Measurements from ENCODE around the gene THAP2. TPM values are rescaled to one million over a fixed set of nuclear protein-coding genes. Genes with fewer than 3 reads are reported as not detected.
"Not testable (repeated sequence)": the region's sequence is repeated elsewhere in the genome, so short reads cannot be mapped to it uniquely, and the experiment has no call there.

Gene THAP2
- total and polyA plus RNA-seq, 4 donors, result 1.00 to 6.0 (median 2.9) TPM

DNA sequence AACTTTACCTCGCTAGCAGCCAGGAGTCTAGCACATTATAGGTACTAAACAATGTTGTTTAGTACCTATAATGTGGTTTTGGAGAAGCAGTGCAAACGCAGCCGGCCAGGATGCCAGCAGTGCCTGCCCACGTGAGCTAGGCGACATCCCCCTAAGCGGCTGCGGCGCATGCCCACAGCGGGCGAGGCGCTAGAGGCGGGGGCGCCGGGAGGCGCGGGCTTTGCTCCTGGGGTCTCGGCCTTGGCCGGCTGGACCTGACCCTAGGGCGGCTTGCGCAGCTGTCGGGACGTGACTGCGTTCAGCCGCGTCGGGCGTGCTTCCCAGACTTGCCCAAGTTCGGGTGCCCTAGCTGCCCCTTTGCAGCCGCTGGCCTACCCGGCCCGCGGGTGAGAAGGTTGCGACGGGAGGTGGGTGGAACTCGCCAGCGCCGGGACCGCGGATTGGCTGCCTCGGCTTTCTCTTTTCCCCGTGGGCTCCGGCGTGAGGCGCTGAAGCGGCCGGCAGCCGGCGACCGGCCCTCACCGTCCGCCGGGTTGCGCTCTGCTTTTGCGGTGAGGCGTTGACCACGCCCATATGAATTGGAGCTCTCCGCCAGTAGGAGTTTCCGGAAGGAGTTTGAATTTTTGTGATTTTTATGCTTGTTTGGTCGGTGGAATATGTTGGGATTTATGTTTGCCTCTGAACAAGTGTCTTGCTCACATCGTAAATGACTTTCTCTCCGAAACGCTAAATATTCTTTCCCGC lies 22.0 kb downstream of the THAP2 start, which contains the start of gene TMEM19:
Gene TMEM19, plus strand, starts transcription at position 169 of the 744 bp plus-strand sequence. CDS start 599 bp downstream, outside the sequence.
- intact Hi-C loops (cut with DNase I), result loop anchor here (1.0 to 10.0 kb wide), 4 partner anchors 21 to 159 kb away; partner anchors contain the start of genes THAP2 (in 2 of the 2) and RAB21 (in 1 of the 2)
- peak; percentile 99 for ATAC-seq (ENCODE audit: low FRiP score)

DNA sequence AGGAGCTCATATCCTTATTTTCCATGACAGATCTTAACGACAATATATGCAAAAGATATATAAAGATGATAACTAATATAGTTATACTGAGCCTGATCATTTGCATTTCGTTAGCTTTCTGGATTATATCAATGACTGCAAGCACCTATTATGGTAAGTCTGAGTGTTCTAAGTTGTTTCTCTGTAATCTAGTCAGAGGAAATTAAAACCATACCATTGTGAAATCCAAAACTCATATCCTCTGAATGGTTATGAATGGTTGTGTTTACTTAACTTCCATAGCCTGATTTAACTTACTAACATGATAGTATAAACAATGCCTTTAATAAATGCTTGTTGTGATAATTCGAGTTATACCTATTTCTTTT lies 22.5 kb downstream of the THAP2 start:
- Histone ChIP-seq H3K27ac (ENCODE audit: low read depth in 1 of 2, low read length in 2 of 2) (no peak overlapping the region), H3K4me3 (ENCODE audit: low read length in 2 of 2) (peak overlapping the region; percentile 34 to 73), H3K27me3 (ENCODE audit: control insufficient read depth in 1 of 2, insufficient read depth in 2 of 2, low read length in 1 of 2) (no peaks in the 10 kb centered on the region), H3K9me3 (ENCODE audit: control insufficient read depth, low read length) (no peaks in the 10 kb centered on the region), H3K36me3 (ENCODE audit: control insufficient read depth in 1 of 2, insufficient read depth in 2 of 2, low read length in 1 of 2) (no peaks in the 10 kb centered on the region), H3K4me1 (ENCODE audit: control insufficient read depth in 1 of 2, insufficient read depth in 2 of 2, low read length in 2 of 2) (peaks cover 0 to 4% of the 10 kb centered on the region in 2 donors)
- WGBS, 2 donors, result 9% methylated on average over 3 of the region's 3 CpGs
- intact Hi-C loops (cut with DNase I), result loop anchor here in 1 of 2 donors (1.0 to 10.0 kb wide), 3 partner anchors 22 to 158 kb away; partner anchors contain the start of genes RAB21 and THAP2
- no peak for ATAC-seq (ENCODE audit: low FRiP score)
- no peak for DNase-seq

More for the DNA sequence above, 22.0 kb downstream of the THAP2 start, which contains the start of gene TMEM19:
- H3K27me3 ChIP-seq (ENCODE audit: control insufficient read depth in 1 of 2, insufficient read depth in 2 of 2, low read length in 1 of 2), result no peaks in the 10 kb centered on the region
- peak; percentile 95 to 97 for DNase-seq
- peak within 1 kb of the TSS in 1 of 2 donors; percentile 49 for H3K27ac ChIP-seq (ENCODE audit: low read depth in 1 of 2, low read length in 2 of 2)
- no peaks in the 10 kb centered on the region for H3K9me3 ChIP-seq (ENCODE audit: control insufficient read depth, low read length)
- H3K36me3 ChIP-seq (ENCODE audit: control insufficient read depth in 1 of 2, insufficient read depth in 2 of 2, low read length in 1 of 2), result no peaks in the 10 kb centered on the region
- 0% methylated on average over 58 to 63 of the region's 63 CpGs for WGBS, 2 donors
- peaks cover 0 to 4% of the 10 kb centered on the region in 2 donors for H3K4me1 ChIP-seq (ENCODE audit: control insufficient read depth in 1 of 2, insufficient read depth in 2 of 2, low read length in 2 of 2)
- H3K4me3 ChIP-seq (ENCODE audit: low read length in 2 of 2), result peak within 1 kb of the TSS; percentile 34 to 73

DNA sequence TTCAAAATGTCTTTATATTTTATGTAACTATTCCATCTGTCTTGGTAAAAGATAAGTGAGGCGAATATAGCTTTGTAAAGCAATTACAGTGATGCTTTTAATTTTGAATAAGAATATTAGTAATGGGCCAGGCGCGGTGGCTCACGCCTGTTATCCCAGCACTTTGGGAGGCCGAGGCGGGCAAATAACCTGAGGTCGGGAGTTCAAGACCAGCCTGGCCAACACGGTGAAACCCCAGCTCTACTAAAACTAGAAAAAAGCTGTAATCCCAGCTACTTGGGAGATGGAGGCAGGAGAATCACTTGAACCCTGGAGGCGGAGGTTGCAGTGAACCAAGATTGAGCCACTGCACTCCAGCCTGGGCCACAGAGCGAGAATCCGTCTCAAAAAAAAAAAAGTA lies 23.1 kb downstream of the THAP2 start:
- not testable (repeated sequence) for H3K27me3 ChIP-seq (ENCODE audit: control insufficient read depth in 1 of 2, insufficient read depth in 2 of 2, low read length in 1 of 2); H3K9me3 ChIP-seq (ENCODE audit: control insufficient read depth, low read length); H3K4me1 ChIP-seq (ENCODE audit: control insufficient read depth in 1 of 2, insufficient read depth in 2 of 2, low read length in 2 of 2); DNase-seq; H3K27ac ChIP-seq (ENCODE audit: low read depth in 1 of 2, low read length in 2 of 2); ATAC-seq (ENCODE audit: low FRiP score); H3K36me3 ChIP-seq (ENCODE audit: control insufficient read depth in 1 of 2, insufficient read depth in 2 of 2, low read length in 1 of 2)
- H3K4me3 ChIP-seq (ENCODE audit: low read length in 2 of 2), result peak overlapping the region; percentile 34 to 73
- 62 to 70% methylated on average over 11 of the region's 11 CpGs for WGBS, 2 donors
- intact Hi-C loops (cut with DNase I), result loop anchor here in 1 of 2 donors (5.0 to 10.0 kb wide), 2 partner anchors 65 to 158 kb away; partner anchors contain the start of gene RAB21

DNA sequence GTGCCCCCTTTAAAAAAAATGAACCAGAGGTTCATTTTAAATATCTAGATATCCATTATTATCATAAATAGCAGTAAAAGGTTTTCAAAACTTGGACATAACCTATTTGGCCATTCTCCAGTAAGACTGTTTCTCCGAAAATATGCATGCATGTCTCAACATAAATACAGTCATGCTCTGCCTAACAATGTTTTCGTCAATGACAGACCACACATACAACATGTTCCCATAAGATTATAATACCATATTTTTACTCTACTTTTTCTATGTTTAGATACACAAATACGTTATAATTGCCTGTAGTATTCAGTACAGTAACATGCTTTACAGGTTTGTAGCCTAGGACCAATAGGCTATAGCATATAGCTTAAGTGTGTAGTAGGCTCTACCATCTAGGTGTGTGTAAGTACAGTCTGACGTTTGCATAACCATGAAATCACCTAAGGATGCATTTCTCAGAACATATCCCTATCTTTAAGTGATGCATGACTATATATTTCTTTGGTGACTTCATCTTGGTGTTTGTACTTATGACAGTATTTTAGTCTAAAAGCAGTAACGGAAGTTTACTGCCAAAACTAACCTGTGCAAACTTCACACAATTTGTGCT lies 25.0 kb downstream of the THAP2 start:
- Histone ChIP-seq H3K4me1 (ENCODE audit: control insufficient read depth in 1 of 2, insufficient read depth in 2 of 2, low read length in 2 of 2) (peaks cover 0 to 4% of the 10 kb centered on the region in 2 donors), H3K27me3 (ENCODE audit: control insufficient read depth in 1 of 2, insufficient read depth in 2 of 2, low read length in 1 of 2) (no peaks in the 10 kb centered on the region), H3K36me3 (ENCODE audit: control insufficient read depth in 1 of 2, insufficient read depth in 2 of 2, low read length in 1 of 2) (peaks cover 0 to 1% of the 10 kb centered on the region in 2 donors), H3K4me3 (ENCODE audit: low read length in 2 of 2) (no peak overlapping the region), H3K27ac (ENCODE audit: low read depth in 1 of 2, low read length in 2 of 2) (no peak overlapping the region), H3K9me3 (ENCODE audit: control insufficient read depth, low read length) (no peaks in the 10 kb centered on the region)
- ATAC-seq (ENCODE audit: low FRiP score) (no peak), DNase-seq (no peak)
- intact Hi-C loops (cut with DNase I), result loop anchor here in 1 of 2 donors (5.0 to 10.0 kb wide), 2 partner anchors 63 to 156 kb away; partner anchors contain the start of gene RAB21
- 61 to 63% methylated on average over 5 of the region's 5 CpGs for WGBS, 2 donors

DNA sequence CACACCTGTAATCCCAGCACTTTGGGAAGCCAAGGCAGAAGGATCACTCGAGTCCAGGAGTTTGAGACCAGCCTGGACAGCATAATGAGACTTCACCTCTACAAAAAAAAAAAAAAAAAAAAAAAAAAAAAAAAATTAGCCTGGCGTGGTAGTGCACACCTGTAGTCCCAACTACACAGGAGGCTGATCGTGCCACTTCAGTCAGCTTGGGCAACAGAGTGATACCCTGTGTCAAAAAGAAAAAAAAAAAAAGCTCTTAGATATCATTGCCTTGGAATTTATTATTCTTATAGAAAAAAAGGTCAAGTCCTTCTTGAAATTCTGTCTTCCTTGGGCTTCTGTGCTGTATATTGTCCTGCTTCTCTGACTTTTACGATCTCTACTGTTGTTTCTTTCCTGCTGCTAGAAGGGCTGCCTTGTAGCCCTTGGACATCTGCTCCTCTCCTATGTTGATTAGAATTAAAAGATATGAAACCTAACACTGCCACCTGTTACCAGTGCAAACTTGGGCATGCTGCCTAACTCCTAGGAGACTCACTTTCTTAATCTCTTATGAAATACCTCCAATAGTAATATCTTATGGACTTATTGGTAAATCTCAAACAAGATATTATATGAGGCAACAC lies 27.5 kb downstream of the THAP2 start:
- no peak overlapping the region for H3K4me3 ChIP-seq (ENCODE audit: low read length in 2 of 2)
- intact Hi-C loops (cut with DNase I), result no loop called here
- no peaks in the 10 kb centered on the region for H3K9me3 ChIP-seq (ENCODE audit: control insufficient read depth, low read length)
- no peak for DNase-seq
- H3K4me1 ChIP-seq (ENCODE audit: control insufficient read depth in 1 of 2, insufficient read depth in 2 of 2, low read length in 2 of 2), result peaks cover 0 to 4% of the 10 kb centered on the region in 2 donors
- no peaks in the 10 kb centered on the region for H3K27me3 ChIP-seq (ENCODE audit: control insufficient read depth in 1 of 2, insufficient read depth in 2 of 2, low read length in 1 of 2)
- no peak overlapping the region for H3K27ac ChIP-seq (ENCODE audit: low read depth in 1 of 2, low read length in 2 of 2)
- ATAC-seq (ENCODE audit: low FRiP score), result no peak
- H3K36me3 ChIP-seq (ENCODE audit: control insufficient read depth in 1 of 2, insufficient read depth in 2 of 2, low read length in 1 of 2), result peaks cover 0 to 1% of the 10 kb centered on the region in 2 donors
- 91% methylated on average over 3 to 4 of the region's 4 CpGs for WGBS, 2 donors

DNA sequence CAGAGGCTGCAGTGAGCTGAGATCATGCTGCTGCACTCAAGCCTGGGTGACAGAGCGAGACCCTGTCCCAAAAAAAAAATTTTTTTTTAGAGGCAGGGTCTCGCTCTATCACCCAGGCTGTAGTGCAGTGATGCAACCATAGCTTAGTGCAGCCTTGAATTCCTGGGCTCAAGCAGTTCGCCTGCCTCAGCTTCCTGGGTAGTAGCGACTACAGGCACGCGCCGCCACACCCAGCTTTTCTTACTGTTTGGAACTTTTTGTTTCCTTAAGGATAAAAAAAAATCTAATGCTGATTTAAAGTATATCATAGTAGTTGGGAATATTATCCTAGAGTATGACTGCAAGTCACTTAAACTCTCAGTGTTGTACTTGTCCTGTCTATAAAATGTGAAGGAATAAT lies 29.0 kb downstream of the THAP2 start:
- Histone ChIP-seq H3K27ac (ENCODE audit: low read depth in 1 of 2, low read length in 2 of 2) (no peak overlapping the region), H3K4me3 (ENCODE audit: low read length in 2 of 2) (no peak overlapping the region), H3K4me1 (ENCODE audit: control insufficient read depth in 1 of 2, insufficient read depth in 2 of 2, low read length in 2 of 2) (peaks cover 0 to 4% of the 10 kb centered on the region in 2 donors), H3K9me3 (ENCODE audit: control insufficient read depth, low read length) (no peaks in the 10 kb centered on the region), H3K36me3 (ENCODE audit: control insufficient read depth in 1 of 2, insufficient read depth in 2 of 2, low read length in 1 of 2) (peaks cover 0 to 1% of the 10 kb centered on the region in 2 donors), H3K27me3 (ENCODE audit: control insufficient read depth in 1 of 2, insufficient read depth in 2 of 2, low read length in 1 of 2) (no peaks in the 10 kb centered on the region)
- intact Hi-C loops (cut with DNase I), result no loop called here
- 95 to 98% methylated on average over 7 of the region's 7 CpGs for WGBS, 2 donors
- DNase-seq (no peak), ATAC-seq (ENCODE audit: low FRiP score) (no peak)

DNA sequence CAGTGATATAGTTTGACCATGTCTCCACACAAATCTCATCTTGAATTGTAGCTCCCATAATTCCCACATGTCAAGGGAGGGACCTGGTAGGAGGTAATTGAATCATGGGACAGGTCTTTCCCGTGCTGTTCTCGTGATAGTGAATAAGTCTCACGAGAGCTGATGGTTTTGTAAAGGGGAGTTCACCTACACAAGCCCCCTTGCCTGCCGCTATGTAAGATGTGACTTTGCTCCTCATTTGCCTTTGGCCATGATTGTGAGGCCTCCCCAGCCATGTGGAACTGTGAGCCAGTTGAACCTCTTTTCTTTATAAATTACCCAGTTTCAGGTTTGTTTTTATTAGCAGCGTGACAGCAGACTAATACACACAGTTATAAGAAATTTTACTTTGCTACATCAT lies 29.6 kb downstream of the THAP2 start:
- ATAC-seq (ENCODE audit: low FRiP score); H3K27me3 ChIP-seq (ENCODE audit: control insufficient read depth in 1 of 2, insufficient read depth in 2 of 2, low read length in 1 of 2); H3K9me3 ChIP-seq (ENCODE audit: control insufficient read depth, low read length); intact Hi-C loops (cut with DNase I); H3K4me3 ChIP-seq (ENCODE audit: low read length in 2 of 2); DNase-seq; H3K4me1 ChIP-seq (ENCODE audit: control insufficient read depth in 1 of 2, insufficient read depth in 2 of 2, low read length in 2 of 2); H3K36me3 ChIP-seq (ENCODE audit: control insufficient read depth in 1 of 2, insufficient read depth in 2 of 2, low read length in 1 of 2); H3K27ac ChIP-seq (ENCODE audit: low read depth in 1 of 2, low read length in 2 of 2): not testable (repeated sequence)
- WGBS, 2 donors, result 83 to 87% methylated on average over 5 of the region's 5 CpGs

DNA sequence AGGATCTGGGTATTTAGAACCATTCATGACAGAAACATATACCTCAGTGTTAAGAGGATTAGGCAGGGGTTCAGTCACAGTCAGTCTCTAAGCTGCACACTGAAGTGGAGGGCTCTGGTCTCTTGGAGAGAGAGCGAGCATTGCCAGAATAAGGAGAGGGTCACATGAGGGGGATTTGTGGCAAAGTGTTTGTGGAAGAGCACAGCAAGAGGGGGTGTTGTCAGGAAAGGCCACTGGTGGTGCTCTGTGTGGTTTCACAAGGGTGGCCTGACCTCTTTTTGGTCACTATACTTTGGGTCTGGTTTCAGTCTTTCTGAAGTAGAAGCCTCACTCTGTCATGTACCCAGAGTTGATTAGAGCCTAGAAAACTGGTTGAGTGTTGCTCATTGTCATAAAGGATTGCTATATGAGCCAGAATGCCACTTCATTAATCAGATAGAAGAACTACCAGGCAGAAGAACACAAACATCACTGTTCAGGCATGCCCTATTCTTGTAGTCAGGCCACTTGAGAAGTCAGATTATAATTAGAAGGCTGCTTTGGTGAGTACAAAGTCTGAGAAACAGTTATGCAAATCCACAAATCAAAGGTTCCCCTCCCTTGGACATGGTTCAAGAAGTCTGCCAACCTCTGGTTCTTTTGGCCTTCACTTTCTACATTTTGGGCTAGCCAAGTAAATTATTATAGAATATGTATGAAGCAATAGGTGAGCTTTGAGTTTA lies 30.2 kb downstream of the THAP2 start:
- Histone ChIP-seq H3K9me3 (ENCODE audit: control insufficient read depth, low read length) (no peaks in the 10 kb centered on the region), H3K4me3 (ENCODE audit: low read length in 2 of 2) (no peak overlapping the region), H3K27me3 (ENCODE audit: control insufficient read depth in 1 of 2, insufficient read depth in 2 of 2, low read length in 1 of 2) (no peaks in the 10 kb centered on the region), H3K36me3 (ENCODE audit: control insufficient read depth in 1 of 2, insufficient read depth in 2 of 2, low read length in 1 of 2) (peaks cover 0 to 1% of the 10 kb centered on the region in 2 donors), H3K27ac (ENCODE audit: low read depth in 1 of 2, low read length in 2 of 2) (no peak overlapping the region), H3K4me1 (ENCODE audit: control insufficient read depth in 1 of 2, insufficient read depth in 2 of 2, low read length in 2 of 2) (peaks cover 0 to 1% of the 10 kb centered on the region in 2 donors)
- intact Hi-C loops (cut with DNase I), result no loop called here
- no peak for ATAC-seq (ENCODE audit: low FRiP score)
- WGBS, 2 donors, result 98 to 100% methylated on average over 1 of the region's 1 CpG
- DNase-seq, result no peak
